CD14-positive monocyte (primary cell): ENCODE data around the gene CDK11B. TPM values are rescaled to one million over a fixed set of nuclear protein-coding genes. Genes with fewer than 3 reads are reported as not detected.

ENCODE experiments used
- DNase-seq, 3 donors: peaks; one replicate each; pipeline ENCODE4 v3.0.0-alpha.2; 2011 to 2022
- H2AFZ ChIP-seq: 2 replicates; pipeline ENCODE4 v1.6.0; 2012; ENCODE audit warnings: mild to moderate bottlenecking, low read depth, low read length, inconsistent platforms; ENCODE audit not compliant: insufficient read depth, poor library complexity, severe bottlenecking
- H3K27ac ChIP-seq, 2 donors: 1 replicate in 1 of 2; 2 replicates in 1 of 2; pipeline ENCODE4 v1.5.1; 2012 to 2013; ENCODE audit warnings: low read length in 2 of 2, control low read depth in 1 of 2, inconsistent platforms in 1 of 2, low read depth in 1 of 2, mild to moderate bottlenecking in 1 of 2
- H3K27me3 ChIP-seq, 2 donors: one replicate each; pipeline versions ENCODE4 v1.6.0 to v1.6.1; 2011 to 2013; ENCODE audit warnings: low read length in 2 of 2; ENCODE audit not compliant: control insufficient read depth in 2 of 2, insufficient read depth in 2 of 2
- H3K36me3 ChIP-seq, 2 donors: replicated peaks in 1 of 2; 1 replicate in 1 of 2; 2 replicates in 1 of 2; pipeline versions ENCODE4 v1.5.1 to v1.6.1; 2012 to 2013; ENCODE audit warnings: low read length in 2 of 2, control low read depth in 1 of 2, inconsistent platforms in 1 of 2, mild to moderate bottlenecking in 1 of 2; ENCODE audit not compliant: insufficient read depth in 2 of 2, control insufficient read depth in 1 of 2
- H3K4me1 ChIP-seq, 2 donors: 1 replicate in 1 of 2; 2 replicates in 1 of 2; pipeline versions ENCODE4 v1.5.1 to v1.6.1; 2012 to 2013; ENCODE audit warnings: low read length in 2 of 2, control low read depth in 1 of 2, inconsistent platforms in 1 of 2, mild to moderate bottlenecking in 1 of 2, moderate library complexity in 1 of 2; ENCODE audit not compliant: insufficient read depth in 2 of 2, control insufficient read depth in 1 of 2
- H3K4me2 ChIP-seq: replicated peaks from 2 replicates; pipeline ENCODE3; 2012; ENCODE audit warnings: low read length, moderate library complexity, mild to moderate bottlenecking; ENCODE audit not compliant: poor library complexity, severe bottlenecking; ENCODE audit errors: extremely low read depth
- H3K4me3 ChIP-seq, 3 experiments: fragments of 200-600 bp in 1 of 3; sonication (generic) in 1 of 3; replicated peaks in 1 of 3; 1 replicate in 2 of 3; 2 replicates in 1 of 3; pipeline ENCODE4 v1.5.1; 2011 to 2013; ENCODE audit warnings: low read length in 3 of 3, mild to moderate bottlenecking in 3 of 3, control low read depth in 2 of 3, low read depth in 2 of 3, inconsistent platforms in 1 of 3, moderate library complexity in 1 of 3
- H3K79me2 ChIP-seq: 2 replicates; pipeline ENCODE4 v1.6.0; 2012; ENCODE audit warnings: mild to moderate bottlenecking, control low read depth, inconsistent platforms, low read length, moderate library complexity; ENCODE audit not compliant: insufficient read depth
- H3K9ac ChIP-seq: 2 replicates; pipeline ENCODE4 v1.6.0; 2017; ENCODE audit warnings: low read length, mild to moderate bottlenecking; ENCODE audit not compliant: insufficient read depth, poor library complexity, severe bottlenecking
- H3K9me3 ChIP-seq, 2 donors: replicated peaks in 1 of 2; 1 replicate in 1 of 2; 2 replicates in 1 of 2; pipeline versions ENCODE4 v1.5.1 to v1.6.1; 2012 to 2013; ENCODE audit warnings: low read length in 2 of 2, control low read depth in 1 of 2; ENCODE audit not compliant: control insufficient read depth in 1 of 2, insufficient read depth in 1 of 2
- H4K20me1 ChIP-seq: 2 replicates; pipeline ENCODE4 v1.6.0; 2012; ENCODE audit warnings: mild to moderate bottlenecking, low read length, control low read depth, moderate library complexity; ENCODE audit not compliant: insufficient read depth
- H3K27ac Mint-ChIP-seq, 7 donors: one replicate each; pipeline ENCODE4 v1.8.0; 2020; ENCODE audit warnings: mild to moderate bottlenecking in 7 of 7, mixed read lengths in 7 of 7, moderate library complexity in 6 of 7, inconsistent platforms in 2 of 7
- H3K27me3 Mint-ChIP-seq, 3 donors: one replicate each; pipeline ENCODE4 v1.8.0; 2021 to 2022; ENCODE audit warnings: low read depth in 3 of 3, mild to moderate bottlenecking in 3 of 3, mixed read lengths in 3 of 3, moderate library complexity in 3 of 3, inconsistent platforms in 1 of 3
- H3K36me3 Mint-ChIP-seq, 2 donors: one replicate each; pipeline ENCODE4 v1.8.0; 2020; ENCODE audit warnings: mixed read lengths in 2 of 2, inconsistent platforms in 1 of 2, mild to moderate bottlenecking in 1 of 2
- H3K4me1 Mint-ChIP-seq: one replicate; pipeline ENCODE4 v1.8.0; 2020; ENCODE audit warnings: mild to moderate bottlenecking, mixed read lengths
- H3K4me3 Mint-ChIP-seq, 2 donors: one replicate each; pipeline ENCODE4 v1.8.0; 2020; ENCODE audit warnings: mild to moderate bottlenecking in 2 of 2, mixed read lengths in 2 of 2, moderate library complexity in 1 of 2
- H3K9me3 Mint-ChIP-seq, 7 donors: one replicate each; pipeline ENCODE4 v1.8.0; 2020 to 2022; ENCODE audit warnings: mixed read lengths in 7 of 7, mild to moderate bottlenecking in 6 of 7, moderate library complexity in 6 of 7, inconsistent platforms in 2 of 7
- WGBS: methylation state at CpG from one replicate; pipeline ENCODE4 v1.1.5; 2013; ENCODE audit warnings: missing lambda C conversion rate; ENCODE audit not compliant: insufficient coverage; 5-methylcytosine and 5-hydroxymethylcytosine counted together
- intact Hi-C, 2 donors: fragments of 100-400 bp; cut with micrococcal nuclease; formaldehyde crosslinking; loops; one replicate each; pipeline versions ENCODE4 v1.15.0 to v1.15.1; 2023
- polyA plus RNA-seq, 3 donors: library from polyadenylated mRNA; depleted of rRNA in 1 of 3; unstranded in 2 of 3; stranded (reverse) in 1 of 3; fragments of 300-500 nt in 2 of 3; fragments of >200 nt in 1 of 3; fragmentation: Illumina TruSeq in 2 of 3; gene quantifications; 1 replicate in 2 of 3; 2 replicates in 1 of 3; pipeline ENCODE4 v1.2.3, GENCODE V29; 2012 to 2021
- TF ChIP-seq, protein P1 (sequence below): fragments of 200-600 bp; IDR thresholded peaks from one replicate; pipeline ENCODE4 v1.8.0; 2022; ENCODE audit warnings: antibody characterized with exemption, mild to moderate bottlenecking

Gene CDK11B
- polyA plus RNA-seq, 3 donors = 2.5 to 12.7 (median 6.6) TPM

DNA sequence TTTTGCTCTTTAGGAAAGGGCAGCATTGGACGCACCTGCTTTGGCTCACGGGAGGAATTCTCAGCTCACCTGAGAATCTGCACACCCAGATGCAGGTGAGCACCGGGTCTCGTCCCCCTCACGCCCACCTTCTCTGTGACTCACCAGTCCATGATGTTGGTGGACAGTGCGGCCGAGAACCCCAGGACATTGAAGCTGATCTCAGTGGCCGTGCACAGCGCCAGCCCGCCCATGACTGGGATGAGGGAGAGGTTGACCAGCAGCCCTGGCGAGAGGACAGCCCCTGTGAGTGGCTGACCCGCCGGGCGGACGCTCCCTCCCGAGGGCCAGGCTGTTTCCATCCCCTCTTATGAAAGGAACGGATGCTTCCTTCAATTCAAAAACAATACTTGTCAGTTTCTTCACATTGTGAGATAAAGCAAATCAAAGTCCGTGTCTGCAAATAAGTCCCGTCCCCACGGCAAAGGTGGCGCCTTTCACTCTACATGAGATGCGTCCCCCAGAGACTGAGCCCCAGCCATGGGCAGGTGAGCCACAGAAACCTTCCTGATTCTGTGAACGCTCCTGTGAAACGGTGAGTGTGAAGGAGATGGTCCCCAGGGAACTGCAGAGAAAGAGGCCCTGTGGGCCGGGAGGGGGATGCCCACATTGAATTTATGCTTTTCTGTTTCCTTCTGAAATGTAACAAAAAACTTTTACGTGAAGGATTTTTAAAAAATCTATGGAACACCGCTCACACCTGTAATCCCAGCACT lies 12.7 kb upstream of the CDK11B start:
- Mint-ChIP-seq H3K27ac (peak overlapping the region in 2 of 7 donors; percentile 6 to 57), H3K27me3 (peaks cover 0 to 2% (median 1%) of the 10 kb centered on the region in 3 donors), H3K4me1 (peaks cover 4% of the 10 kb centered on the region), H3K4me3 (no peak overlapping the region), H3K9me3 (no peaks in the 10 kb centered on the region), H3K36me3 (peaks cover 37 to 62% of the 10 kb centered on the region in 2 donors)
- WGBS = 98% methylated on average over 18 of the region's 27 CpGs
- Histone ChIP-seq H3K9me3 (no peaks in the 10 kb centered on the region), H3K79me2 (no peaks in the 10 kb centered on the region), H3K4me3 (no peak overlapping the region), H3K4me1 (no peaks in the 10 kb centered on the region), H3K36me3 (peaks cover 46 to 56% of the 10 kb centered on the region in 2 donors), H3K4me2 (no peak overlapping the region), H3K27me3 (no peaks in the 10 kb centered on the region), H3K9ac (no peak overlapping the region), H4K20me1 (no peaks in the 10 kb centered on the region), H3K27ac (no peak overlapping the region), H2AFZ (no peak overlapping the region)
- intact Hi-C loops = no loop called here
- DNase-seq = no peak
- TF ChIP-seq, protein P1, sequence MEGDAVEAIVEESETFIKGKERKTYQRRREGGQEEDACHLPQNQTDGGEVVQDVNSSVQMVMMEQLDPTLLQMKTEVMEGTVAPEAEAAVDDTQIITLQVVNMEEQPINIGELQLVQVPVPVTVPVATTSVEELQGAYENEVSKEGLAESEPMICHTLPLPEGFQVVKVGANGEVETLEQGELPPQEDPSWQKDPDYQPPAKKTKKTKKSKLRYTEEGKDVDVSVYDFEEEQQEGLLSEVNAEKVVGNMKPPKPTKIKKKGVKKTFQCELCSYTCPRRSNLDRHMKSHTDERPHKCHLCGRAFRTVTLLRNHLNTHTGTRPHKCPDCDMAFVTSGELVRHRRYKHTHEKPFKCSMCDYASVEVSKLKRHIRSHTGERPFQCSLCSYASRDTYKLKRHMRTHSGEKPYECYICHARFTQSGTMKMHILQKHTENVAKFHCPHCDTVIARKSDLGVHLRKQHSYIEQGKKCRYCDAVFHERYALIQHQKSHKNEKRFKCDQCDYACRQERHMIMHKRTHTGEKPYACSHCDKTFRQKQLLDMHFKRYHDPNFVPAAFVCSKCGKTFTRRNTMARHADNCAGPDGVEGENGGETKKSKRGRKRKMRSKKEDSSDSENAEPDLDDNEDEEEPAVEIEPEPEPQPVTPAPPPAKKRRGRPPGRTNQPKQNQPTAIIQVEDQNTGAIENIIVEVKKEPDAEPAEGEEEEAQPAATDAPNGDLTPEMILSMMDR = no peak

- Histone ChIP-seq H3K36me3 (peaks cover 53 to 62% of the 10 kb centered on the region in 2 donors), H2AFZ (no peak overlapping the region), H3K79me2 (no peaks in the 10 kb centered on the region), H3K9ac (no peak overlapping the region), H4K20me1 (peaks cover 2% of the 10 kb centered on the region), H3K4me3 (no peak overlapping the region), H3K27me3 (no peaks in the 10 kb centered on the region), H3K9me3 (no peaks in the 10 kb centered on the region), H3K4me1 (no peaks in the 10 kb centered on the region), H3K27ac (no peak overlapping the region), H3K4me2 (no peak overlapping the region)
- 98% methylated on average over 24 of the region's 24 CpGs for WGBS
- Mint-ChIP-seq H3K9me3 (no peaks in the 10 kb centered on the region), H3K27me3 (peaks cover 0 to 2% (median 1%) of the 10 kb centered on the region in 3 donors), H3K27ac (no peak overlapping the region), H3K36me3 (peaks cover 42 to 69% of the 10 kb centered on the region in 2 donors), H3K4me3 (no peak overlapping the region), H3K4me1 (peaks cover 4% of the 10 kb centered on the region)
- intact Hi-C loops = no loop called here
- no peak for DNase-seq
- TF ChIP-seq, protein P1 = no peak
Observed at GRCh38 chr1:1670866-1671265, 12.1 kb upstream of the CDK11B start.
